Activated CD8-positive, alpha-beta T cell treated with anti-CD3 and anti-CD28 coated beads for 36 hours (primary cell): ENCODE results near the gene SLC19A1. TPM values are rescaled to one million over a fixed set of nuclear protein-coding genes. Genes with fewer than 3 reads are reported as not detected.

Experiments used
- ATAC-seq: fragments of 200-7000 bp; cut with Tn5 transposase; one replicate; pipeline ENCODE4 v1.10.0; 2021; ENCODE audit warnings: mild to moderate bottlenecking, moderate library complexity
- CTCF ChIA-PET: fragments of 350-600 bp; sonication (Branson Sonifier 250); formaldehyde crosslinking; loops from one replicate; lab custom pipeline; 2021; ENCODE audit warnings: antibody characterized with exemption; lab: Charles Lee
- POLR2A ChIA-PET: fragments of 350-600 bp; sonication (Branson Sonifier 250); formaldehyde crosslinking; loops from one replicate; lab custom pipeline; 2021; ENCODE audit warnings: antibody characterized with exemption; lab: Charles Lee
- DNase-seq: peaks from one replicate; pipeline ENCODE4 v3.0.0-alpha.2; 2020
- H3K27ac Mint-ChIP-seq: one replicate; pipeline ENCODE4 v1.8.0; 2021; ENCODE audit warnings: mild to moderate bottlenecking, mixed read lengths
- H3K27me3 Mint-ChIP-seq: one replicate; pipeline ENCODE4 v1.8.0; 2021; ENCODE audit warnings: mixed read lengths
- H3K36me3 Mint-ChIP-seq: one replicate; pipeline ENCODE4 v1.8.0; 2021; ENCODE audit warnings: low read depth, mixed read lengths
- H3K4me1 Mint-ChIP-seq: one replicate; pipeline ENCODE4 v1.8.0; 2021; ENCODE audit warnings: low read depth, mixed read lengths
- H3K4me3 Mint-ChIP-seq: one replicate; pipeline ENCODE4 v1.8.0; 2021; ENCODE audit warnings: mild to moderate bottlenecking, moderate library complexity, mixed read lengths
- H3K9me3 Mint-ChIP-seq: one replicate; pipeline ENCODE4 v1.8.0; 2021; ENCODE audit warnings: mixed read lengths
- intact Hi-C: fragments of 100-400 bp; cut with micrococcal nuclease; formaldehyde crosslinking; loops from one replicate; pipeline ENCODE4 v1.10.0; 2022
- total RNA-seq, 2 experiments: library from RNA; stranded (reverse); gene quantifications; one replicate each; pipeline ENCODE4 v1.2.3, GENCODE V29; 2021
- TF ChIP-seq, protein P1 (sequence below): fragments of 200-600 bp; IDR thresholded peaks from one replicate; pipeline ENCODE4 v1.8.0; 2022; ENCODE audit warnings: antibody characterized with exemption, mild to moderate bottlenecking

Gene SLC19A1
- total RNA-seq, 2 experiments from 2014 or later, result 40.1 to 46.1 TPM

DNA sequence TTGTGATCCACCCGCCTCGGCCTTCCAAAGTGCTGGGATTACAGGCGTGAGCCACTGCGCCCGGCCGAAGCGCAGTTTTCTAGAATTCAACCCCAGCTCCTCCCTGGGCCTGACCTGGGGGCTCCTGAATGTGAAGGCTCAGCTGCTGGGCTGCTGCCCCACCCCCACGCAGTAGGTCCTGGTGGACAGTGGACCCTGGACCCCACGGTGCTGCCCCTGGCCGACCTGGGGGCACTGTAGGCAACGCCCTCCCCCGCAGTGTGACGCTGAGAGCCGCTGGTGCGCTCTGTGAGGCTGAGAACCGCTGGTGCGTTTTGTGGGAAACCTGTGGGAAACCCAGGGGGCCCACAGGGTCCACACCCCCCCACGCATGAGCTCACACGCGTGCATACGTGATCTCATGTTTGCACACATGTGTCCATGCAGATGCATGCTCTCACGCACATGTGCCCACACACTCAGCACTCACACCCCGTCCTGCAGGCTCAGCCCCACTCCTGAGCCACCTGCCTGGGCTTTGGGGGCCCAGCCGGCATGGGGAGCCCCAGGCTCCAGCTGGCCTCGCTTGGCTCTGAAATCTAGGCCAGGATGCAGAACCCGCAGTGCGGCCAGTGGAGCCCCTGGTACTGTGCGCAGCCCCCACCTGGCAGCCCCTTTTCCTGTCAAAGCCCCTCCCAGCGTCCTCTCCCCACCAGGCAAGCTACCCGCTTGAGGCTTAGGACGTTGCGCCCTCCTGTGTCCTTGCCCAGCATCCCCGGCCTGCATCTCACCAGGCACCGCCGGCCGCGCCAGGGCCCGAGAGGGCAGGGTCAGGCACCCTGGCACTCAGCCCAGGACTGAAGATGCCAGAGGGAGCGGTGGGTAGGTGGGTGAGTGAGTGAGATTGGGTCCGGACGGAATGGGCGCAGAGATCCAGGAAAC, 69.5 kb downstream of the SLC19A1 start:
- Mint-ChIP-seq H3K4me1 (peaks cover 17% of the 10 kb centered on the region), H3K27ac (no peak overlapping the region), H3K9me3 (no peaks in the 10 kb centered on the region), H3K27me3 (no peaks in the 10 kb centered on the region), H3K4me3 (no peak overlapping the region), H3K36me3 (no peaks in the 10 kb centered on the region)
- POLR2A ChIA-PET, result no interaction called here
- TF ChIP-seq, protein P1, sequence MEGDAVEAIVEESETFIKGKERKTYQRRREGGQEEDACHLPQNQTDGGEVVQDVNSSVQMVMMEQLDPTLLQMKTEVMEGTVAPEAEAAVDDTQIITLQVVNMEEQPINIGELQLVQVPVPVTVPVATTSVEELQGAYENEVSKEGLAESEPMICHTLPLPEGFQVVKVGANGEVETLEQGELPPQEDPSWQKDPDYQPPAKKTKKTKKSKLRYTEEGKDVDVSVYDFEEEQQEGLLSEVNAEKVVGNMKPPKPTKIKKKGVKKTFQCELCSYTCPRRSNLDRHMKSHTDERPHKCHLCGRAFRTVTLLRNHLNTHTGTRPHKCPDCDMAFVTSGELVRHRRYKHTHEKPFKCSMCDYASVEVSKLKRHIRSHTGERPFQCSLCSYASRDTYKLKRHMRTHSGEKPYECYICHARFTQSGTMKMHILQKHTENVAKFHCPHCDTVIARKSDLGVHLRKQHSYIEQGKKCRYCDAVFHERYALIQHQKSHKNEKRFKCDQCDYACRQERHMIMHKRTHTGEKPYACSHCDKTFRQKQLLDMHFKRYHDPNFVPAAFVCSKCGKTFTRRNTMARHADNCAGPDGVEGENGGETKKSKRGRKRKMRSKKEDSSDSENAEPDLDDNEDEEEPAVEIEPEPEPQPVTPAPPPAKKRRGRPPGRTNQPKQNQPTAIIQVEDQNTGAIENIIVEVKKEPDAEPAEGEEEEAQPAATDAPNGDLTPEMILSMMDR, result no peak
- CTCF ChIA-PET, result no interaction called here
- DNase-seq (no peak), ATAC-seq (no peak)
- intact Hi-C loops, result loop anchor here (10.0 kb wide), 1 partner anchor 352 kb away; no protein-coding TSS in a partner anchor

DNA sequence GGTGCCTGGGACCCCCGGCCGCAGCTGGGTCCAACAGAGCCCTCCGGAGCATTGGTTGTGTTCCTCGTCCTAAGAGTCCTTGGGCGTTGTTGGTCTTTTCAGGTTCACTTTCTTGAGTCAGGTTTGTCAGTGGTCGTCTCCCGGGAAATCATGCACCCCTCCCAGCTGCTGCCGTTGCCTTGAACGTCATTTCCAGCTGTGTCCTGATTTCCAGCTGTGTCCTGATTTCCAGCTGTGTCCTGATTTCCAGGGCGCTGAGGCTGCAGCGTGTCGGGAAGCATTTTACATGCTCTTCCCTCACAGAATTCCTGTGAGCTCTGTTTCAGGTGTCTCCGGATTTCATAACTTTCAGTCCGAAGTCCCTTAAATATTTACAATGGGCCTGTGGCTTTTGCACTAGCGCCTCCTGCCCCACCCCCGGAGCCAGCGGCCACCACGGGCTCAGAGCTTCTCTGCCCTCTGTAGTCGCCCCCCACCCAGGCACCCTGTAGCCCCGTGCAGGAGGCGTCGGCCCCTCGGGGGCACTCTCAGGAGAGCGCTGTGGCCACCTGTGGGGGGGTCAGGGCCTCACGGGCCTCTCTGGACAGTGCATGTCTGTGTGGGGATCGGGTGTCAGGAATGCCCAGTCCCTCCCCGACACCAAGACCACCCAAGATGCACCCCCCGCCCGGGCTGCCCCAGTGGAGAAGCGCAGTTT, 70.6 kb downstream of the SLC19A1 start:
- ChIA-PET POLR2A (interaction anchor here (1.5 to 1.7 kb wide), 2 partner anchors 8 to 348 kb away, joined by 3 to 6 read pairs; no protein-coding TSS in a partner anchor), CTCF (no interaction called here)
- Mint-ChIP-seq H3K27ac (peak overlapping the region; percentile 67), H3K4me1 (peaks cover 16% of the 10 kb centered on the region), H3K27me3 (no peaks in the 10 kb centered on the region), H3K36me3 (no peaks in the 10 kb centered on the region), H3K4me3 (no peak overlapping the region), H3K9me3 (no peaks in the 10 kb centered on the region)
- no peak for ATAC-seq
- DNase-seq, result no peak
- TF ChIP-seq, protein P1, result no peak
- intact Hi-C loops, result loop anchor here (10.0 kb wide), 1 partner anchor 353 kb away; no protein-coding TSS in a partner anchor

DNA sequence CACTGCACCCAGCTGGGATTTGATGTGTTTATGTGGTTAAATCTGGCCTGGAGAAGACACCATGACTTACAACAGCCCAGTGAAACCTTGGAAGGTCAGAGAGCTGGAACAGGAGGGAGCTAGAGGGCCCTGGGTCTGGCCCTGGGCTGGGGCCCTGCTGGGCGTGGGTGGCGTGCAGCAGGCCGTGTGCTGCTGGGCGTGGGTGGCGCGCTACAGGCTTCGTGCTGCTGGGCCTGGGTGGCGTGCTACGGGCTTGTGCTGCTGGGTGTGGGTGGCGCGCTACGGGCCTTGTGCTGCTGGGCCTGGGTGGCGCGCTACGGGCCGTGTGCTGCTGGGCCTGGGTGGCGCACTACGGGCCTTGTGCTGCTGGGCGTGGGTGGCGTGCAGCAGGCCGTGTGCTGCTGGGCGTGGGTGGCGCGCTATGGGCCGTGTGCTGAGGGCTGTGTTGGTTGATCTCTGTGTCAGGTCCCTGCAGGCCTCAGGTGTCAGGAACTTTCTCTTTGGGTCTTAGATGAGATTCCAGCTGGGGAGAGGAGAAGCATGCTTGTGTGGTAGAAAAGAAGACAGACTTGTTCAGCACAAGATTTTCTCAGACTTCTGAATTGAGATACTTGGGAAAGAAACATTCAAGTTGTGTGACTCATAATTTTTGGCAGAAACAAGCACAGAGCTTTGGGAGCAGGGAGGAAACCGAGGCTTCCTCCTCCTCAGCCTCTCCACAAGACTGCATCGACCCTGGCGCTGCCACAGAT, 71.3 kb downstream of the SLC19A1 start:
- peak; percentile 88 for ATAC-seq
- Mint-ChIP-seq H3K9me3 (no peaks in the 10 kb centered on the region), H3K27ac (peak overlapping the region; percentile 67), H3K4me1 (peaks cover 14% of the 10 kb centered on the region), H3K36me3 (no peaks in the 10 kb centered on the region), H3K4me3 (no peak overlapping the region), H3K27me3 (no peaks in the 10 kb centered on the region)
- intact Hi-C loops, result loop anchor here (10.0 kb wide), 1 partner anchor 354 kb away; no protein-coding TSS in a partner anchor
- TF ChIP-seq, protein P1, result no peak
- ChIA-PET CTCF (no interaction called here), POLR2A (interaction anchor here (1.5 to 1.7 kb wide), 2 partner anchors 9 to 348 kb away, joined by 3 to 6 read pairs; no protein-coding TSS in a partner anchor)
- DNase-seq, result peak; percentile 58

DNA sequence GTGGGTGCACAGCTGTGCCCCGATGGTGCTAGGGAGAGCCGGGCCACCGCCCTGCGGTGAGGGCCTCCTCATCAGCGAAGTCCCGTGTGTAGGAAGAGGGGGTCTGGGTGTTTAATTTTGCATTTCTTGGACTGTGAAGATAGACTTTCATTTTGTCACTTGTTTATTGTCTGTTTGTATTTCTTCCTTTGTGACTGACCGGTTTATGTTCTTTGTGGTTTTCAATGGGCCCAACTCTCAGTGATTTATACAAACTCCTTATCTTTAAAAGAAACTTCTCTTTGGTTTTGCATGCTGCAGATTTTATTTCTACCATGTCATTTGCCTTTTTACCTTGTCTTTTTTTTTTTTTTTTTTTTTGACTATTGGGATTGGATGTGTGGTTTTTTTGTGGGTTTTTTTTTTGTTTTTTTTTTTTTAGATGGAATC, 72.1 kb downstream of the SLC19A1 start:
- Mint-ChIP-seq H3K27me3 (no peaks in the 10 kb centered on the region), H3K4me3 (no peak overlapping the region), H3K27ac (no peak overlapping the region), H3K9me3 (no peaks in the 10 kb centered on the region), H3K36me3 (no peaks in the 10 kb centered on the region), H3K4me1 (peaks cover 14% of the 10 kb centered on the region)
- DNase-seq, result no peak
- ChIA-PET POLR2A (no interaction called here), CTCF (no interaction called here)
- TF ChIP-seq, protein P1, result no peak
- ATAC-seq, result no peak
- intact Hi-C loops, result loop anchor here (10.0 kb wide), 1 partner anchor 355 kb away; no protein-coding TSS in a partner anchor
